Neural cell (in vitro differentiated cells): ENCODE data around the gene CYP2D6. TPM values are rescaled to one million over a fixed set of nuclear protein-coding genes. Genes with fewer than 3 reads are reported as not detected.

Experiments
- H2AFZ ChIP-seq: fragments of 200-600, 300-800 bp; sonication (generic), shearing (Covaris generic); 2 replicates; pipeline ENCODE4 v1.6.0; 2014; ENCODE audit warnings: low read depth, mild to moderate bottlenecking, antibody characterized with exemption, low read length, moderate library complexity
- H3F3A ChIP-seq: fragments of 200-600 bp; shearing (Covaris generic); 2 replicates; pipeline ENCODE4 v1.6.1; 2016; ENCODE audit warnings: mild to moderate bottlenecking, moderate library complexity, mixed read lengths, antibody characterized with exemption, low read length; ENCODE audit not compliant: insufficient read depth, poor library complexity, severe bottlenecking
- H3K27ac ChIP-seq: fragments of 200-600, 300-800 bp; sonication (generic), shearing (Covaris generic); 2 replicates; pipeline ENCODE4 v1.5.1; 2014; ENCODE audit warnings: mild to moderate bottlenecking, low read length, moderate library complexity
- H3K27me3 ChIP-seq: fragments of 300-800, 200-600 bp; sonication (generic), shearing (Covaris generic); 2 replicates; pipeline ENCODE4 v1.6.0; 2014; ENCODE audit warnings: mild to moderate bottlenecking, low read depth, low read length, moderate library complexity; ENCODE audit not compliant: insufficient read depth
- H3K36me3 ChIP-seq: fragments of 300-800, 200-600 bp; sonication (generic), shearing (Covaris generic); 2 replicates; pipeline ENCODE4 v1.5.1; 2014; ENCODE audit warnings: mild to moderate bottlenecking, antibody characterized with exemption, low read length, moderate library complexity; ENCODE audit not compliant: insufficient read depth
- H3K4me2 ChIP-seq: fragments of 300-800, 200-600 bp; sonication (generic), shearing (Covaris generic); 2 replicates; pipeline ENCODE4 v1.6.0; 2014; ENCODE audit warnings: mild to moderate bottlenecking, low read length
- H3K4me3 ChIP-seq: fragments of 300-800, 200-600 bp; sonication (generic), shearing (Covaris generic); 2 replicates; pipeline ENCODE4 v1.5.1; 2014; ENCODE audit warnings: mild to moderate bottlenecking, low read length, moderate library complexity
- H3K79me2 ChIP-seq: fragments of 200-600 bp; shearing (Covaris generic); replicated peaks from 2 replicates; pipeline ENCODE4 v1.6.0; 2014; ENCODE audit warnings: mild to moderate bottlenecking, low read length, moderate library complexity; ENCODE audit not compliant: insufficient read depth
- H3K9ac ChIP-seq: fragments of 300-800, 200-600 bp; sonication (generic), shearing (Covaris generic); 2 replicates; pipeline ENCODE4 v1.6.1; 2016; ENCODE audit warnings: mild to moderate bottlenecking, low read length, mixed read lengths
- H3K9me2 ChIP-seq: fragments of 200-600 bp; shearing (Covaris generic); 2 replicates; pipeline ENCODE4 v1.6.1; 2016; ENCODE audit warnings: mild to moderate bottlenecking, low read length, mixed read lengths; ENCODE audit not compliant: insufficient read depth
- H3K9me3 ChIP-seq: fragments of 200-600, 300-800 bp; sonication (generic), shearing (Covaris generic); 2 replicates; pipeline ENCODE4 v1.6.1; 2016; ENCODE audit warnings: mild to moderate bottlenecking, mixed run types, low read length, moderate library complexity, mixed read lengths
- H4K20me1 ChIP-seq: fragments of 200-600 bp; shearing (Covaris generic); 2 replicates; pipeline ENCODE4 v1.6.1; 2016; ENCODE audit warnings: mild to moderate bottlenecking, mixed run types; ENCODE audit not compliant: insufficient read depth
- CTCF ChIP-seq: fragments of 450-650 bp; IDR thresholded peaks from 2 replicates; pipeline ENCODE4 v1.5.1; 2014; ENCODE audit warnings: antibody characterized with exemption, mild to moderate bottlenecking, moderate library complexity; ENCODE audit not compliant: poor library complexity, severe bottlenecking
- EP300 ChIP-seq: fragments of 450-650 bp; conservative IDR thresholded peaks from 2 replicates; pipeline ENCODE4 v1.6.1; 2014; ENCODE audit warnings: antibody characterized with exemption, mild to moderate bottlenecking, moderate library complexity; ENCODE audit not compliant: poor library complexity, severe bottlenecking
- EZH2 ChIP-seq: fragments of 200-600, 300-800 bp; shearing (Covaris generic), sonication (generic); IDR thresholded peaks from 2 replicates; pipeline ENCODE4 v1.6.1; 2014; ENCODE audit warnings: antibody characterized with exemption, low read length, borderline replicate concordance, mild to moderate bottlenecking; ENCODE audit not compliant: insufficient read depth, poor library complexity, severe bottlenecking
- MXI1 ChIP-seq: fragments of 450-650 bp; conservative IDR thresholded peaks from 2 replicates; pipeline ENCODE4 v1.6.1; 2014; ENCODE audit warnings: antibody characterized with exemption, mild to moderate bottlenecking; ENCODE audit not compliant: poor library complexity, severe bottlenecking
- POLR2AphosphoS5 ChIP-seq: IDR thresholded peaks from 2 replicates; pipeline ENCODE4 v1.6.1; 2012
- RAD21 ChIP-seq: fragments of 450-650 bp; conservative IDR thresholded peaks from 2 replicates; pipeline ENCODE4 v1.6.1; 2014; ENCODE audit warnings: antibody characterized with exemption, mild to moderate bottlenecking, moderate library complexity
- REST ChIP-seq: IDR thresholded peaks from 2 replicates; pipeline ENCODE4 v1.6.1; 2012; ENCODE audit warnings: borderline replicate concordance
- SMC3 ChIP-seq: fragments of 450-650 bp; conservative IDR thresholded peaks from 2 replicates; pipeline ENCODE4 v1.6.1; 2014; ENCODE audit warnings: antibody characterized with exemption, mild to moderate bottlenecking, moderate library complexity; ENCODE audit not compliant: poor library complexity
- TAF1 ChIP-seq: IDR thresholded peaks from 2 replicates; pipeline ENCODE4 v1.6.1; 2012; ENCODE audit warnings: low read depth
- polyA plus RNA-seq: library from polyadenylated mRNA; depleted of rRNA; stranded (reverse); fragments of >200 nt; gene quantifications from 2 replicates; pipeline ENCODE4 v1.2.3, GENCODE V29; 2014

Gene CYP2D6
- polyA plus RNA-seq, 1 donor from 2014 or later = 11.5 TPM

GRCh38 chr22:42078469-42079318, 51.9 kb downstream of the CYP2D6 start:
- H3K9me3 ChIP-seq = no peaks in the 10 kb centered on the region
- TF ChIP-seq EZH2 (no peak), CTCF (no peak), MXI1 (no peak), POLR2AphosphoS5 (no peak), SMC3 (no peak), RAD21 (no peak), TAF1 (no peak), EP300 (no peak), REST (no peak)
- H3K27me3 ChIP-seq = no peaks in the 10 kb centered on the region
- peak overlapping the region; percentile 74 for H3K4me3 ChIP-seq
- H3K9me2 ChIP-seq = no peaks in the 10 kb centered on the region
- no peaks in the 10 kb centered on the region for H4K20me1 ChIP-seq
- H3K79me2 ChIP-seq = peaks cover 27% of the 10 kb centered on the region
- peak overlapping the region; percentile 68 for H3K4me2 ChIP-seq
- peak overlapping the region; percentile 89 for H3K9ac ChIP-seq
- peaks cover 8% of the 10 kb centered on the region for H3F3A ChIP-seq
- no peaks in the 10 kb centered on the region for H3K36me3 ChIP-seq
- H2AFZ ChIP-seq = peak overlapping the region; percentile 58
- H3K27ac ChIP-seq = peak overlapping the region; percentile 97

- no peaks in the 10 kb centered on the region for H3K9me3 ChIP-seq
- no peaks in the 10 kb centered on the region for H3K9me2 ChIP-seq
- peaks cover 8% of the 10 kb centered on the region for H3F3A ChIP-seq
- H3K27me3 ChIP-seq = no peaks in the 10 kb centered on the region
- no peak overlapping the region for H2AFZ ChIP-seq
- no peaks in the 10 kb centered on the region for H3K36me3 ChIP-seq
- H4K20me1 ChIP-seq = no peaks in the 10 kb centered on the region
- H3K27ac ChIP-seq = no peak overlapping the region
- H3K4me2 ChIP-seq = no peak overlapping the region
- TF ChIP-seq EZH2 (no peak), POLR2AphosphoS5 (no peak), SMC3 (no peak), REST (no peak), RAD21 (no peak), TAF1 (no peak), MXI1 (no peak), EP300 (no peak), CTCF (no peak)
- H3K79me2 ChIP-seq = peaks cover 22% of the 10 kb centered on the region
- no peak overlapping the region for H3K4me3 ChIP-seq
- H3K9ac ChIP-seq = no peak overlapping the region
Observed at GRCh38 chr22:42077486-42078125, 53.0 kb downstream of the CYP2D6 start.
